GM21717 (cell line): ENCODE results near the gene LRMDA.

ENCODE experiments used
- ATAC-seq: cut with Tn5 transposase; IDR thresholded peaks from one replicate; pipeline ENCODE4 v1.9.1; 2021; ENCODE audit warnings: mild to moderate bottlenecking, moderate library complexity; ENCODE audit not compliant: unreplicated experiment

LRMDA gene

GRCh38 chr10:75418712-75419111 is 12.7 kb upstream of the LRMDA start:
- no peak for ATAC-seq

- ATAC-seq: no peak
Observed at GRCh38 chr10:75422913-75423312, 8.5 kb upstream of the LRMDA start.

GRCh38 chr10:75424571-75424970 is 6.9 kb upstream of the LRMDA start:
- no peak for ATAC-seq

- no peak for ATAC-seq
Observed at GRCh38 chr10:75425291-75426079, 5.9 kb upstream of the LRMDA start.

- no peak for ATAC-seq
Observed at GRCh38 chr10:75426880-75427279, 4.5 kb upstream of the LRMDA start.

- no peak for ATAC-seq
Observed at GRCh38 chr10:75427951-75428350, 3.5 kb upstream of the LRMDA start.

GRCh38 chr10:75428434-75429158 is 2.8 kb upstream of the LRMDA start:
- no peak for ATAC-seq

GRCh38 chr10:75429159-75429827 is 2.1 kb upstream of the LRMDA start:
- no peak for ATAC-seq

- no peak for ATAC-seq
Observed at GRCh38 chr10:75430000-75430763, 1.2 kb upstream of the LRMDA start.

- ATAC-seq: no peak
Observed at GRCh38 chr10:75432176-75432575, 752 bp downstream of the LRMDA start.

GRCh38 chr10:75432763-75433162 is 1.3 kb downstream of the LRMDA start:
- ATAC-seq: no peak

- ATAC-seq: no peak
Observed at GRCh38 chr10:75433216-75433615, 1.8 kb downstream of the LRMDA start.

GRCh38 chr10:75434291-75434690 is 2.9 kb downstream of the LRMDA start:
- no peak for ATAC-seq

- ATAC-seq: no peak
Observed at GRCh38 chr10:75435291-75435690, 3.9 kb downstream of the LRMDA start.

GRCh38 chr10:75436896-75437295 is 5.5 kb downstream of the LRMDA start:
- ATAC-seq: no peak

- no peak for ATAC-seq
Observed at GRCh38 chr10:75437693-75438092, 6.3 kb downstream of the LRMDA start.

GRCh38 chr10:75438275-75438674 is 6.9 kb downstream of the LRMDA start:
- ATAC-seq: no peak

- no peak for ATAC-seq
Observed at GRCh38 chr10:75439811-75440210, 8.4 kb downstream of the LRMDA start.

GRCh38 chr10:75440271-75440793 is 8.9 kb downstream of the LRMDA start:
- no peak for ATAC-seq

- no peak for ATAC-seq
Observed at GRCh38 chr10:75441196-75441595, 9.8 kb downstream of the LRMDA start.

- ATAC-seq: no peak
Observed at GRCh38 chr10:75441682-75442081, 10.3 kb downstream of the LRMDA start.
